ENCODE measurements around the gene UCHL5. TPM values are rescaled to one million over a fixed set of nuclear protein-coding genes. Genes with fewer than 3 reads are reported as not detected.

UCHL5 gene
- total and polyA plus RNA-seq, 2 of the 13 experiments (the other 11 are each of a cell fraction or from before 2014, with no cell fraction given): 18.2 to 44.1 TPM

- TF ChIP-seq UBTF (CRISPR knock-in tag; IDR thresholded peaks at IDR 0.05) (peak; percentile 29; the same call in 1 of the 2 replicates), GABPA (IDR thresholded peaks at IDR 0.05; ENCODE audit: low read depth, low read length) (no peak), GABPA (CRISPR knock-in tag; IDR thresholded peaks at IDR 0.05; ENCODE audit: low read depth) (peak; percentile 16; the same call in 1 of the 2 replicates), KLF15 (CRISPR knock-in tag; IDR thresholded peaks at IDR 0.05; ENCODE audit: borderline replicate concordance) (no peak), MZF1 (CRISPR knock-in tag; IDR thresholded peaks at IDR 0.05; ENCODE audit: borderline replicate concordance) (no peak), PAXIP1 (CRISPR knock-in tag; conservative IDR thresholded peaks at IDR 0.05) (no peak), SPEN (CRISPR knock-in tag; IDR thresholded peaks at IDR 0.05; ENCODE audit: low read depth) (no peak), ZNF407 (CRISPR knock-in tag; IDR thresholded peaks at IDR 0.05; ENCODE audit: not compliant biosample characterization) (peak; percentile 100), KAT2B (IDR thresholded peaks at IDR 0.05; ENCODE audit: borderline replicate concordance, low read depth, low read length) (no peak), ZNF720 (CRISPR knock-in tag; IDR thresholded peaks at IDR 0.05) (no peak), ZNF552 (CRISPR knock-in tag; IDR thresholded peaks at IDR 0.05; ENCODE audit: borderline replicate concordance) (no peak), IRX3 (CRISPR knock-in tag; IDR thresholded peaks at IDR 0.05; ENCODE audit: borderline replicate concordance, low read depth) (no peak), GABPB1 (CRISPR knock-in tag; IDR thresholded peaks at IDR 0.05) (0 out of 2 replicates have a peak, but pooled peaks have one; percentile 32), SIN3A (IDR thresholded peaks at IDR 0.05; ENCODE audit: borderline replicate concordance, low read depth, low read length) (peak; percentile 51; the same call in 1 of the 2 replicates), STAT5B (CRISPR knock-in tag; IDR thresholded peaks at IDR 0.05) (no peak)
Measured at GRCh38 chr1:193104502-193104906, 45.3 kb upstream of the UCHL5 start (continued).

Data from HepG2 (cell line).